ENCODE measurements around the gene DNAH6.
"Not testable (repeated sequence)": the region's sequence is repeated elsewhere in the genome, so short reads cannot be mapped to it uniquely, and the experiment has no call there.

DNAH6 gene

GRCh38 chr2:84550916-84551315, 34.6 kb downstream of the DNAH6 start:
- Histone ChIP-seq H3K4me3 (replicated peaks; ENCODE audit: low read depth, low read length) (no peak overlapping the region), H3K36me3 (ENCODE audit: control insufficient read depth, insufficient read depth, low read length) (no peaks in the 10 kb centered on the region), H3K27me3 (replicated peaks; ENCODE audit: control insufficient read depth, insufficient read depth, low read length) (no peaks in the 10 kb centered on the region; the same call in 1 of the 2 replicates)
- DNase-seq (ENCODE audit: extremely low read depth, insufficient read length), result no peak
- TF ChIP-seq CTCF (IDR thresholded peaks at IDR 0.05; ENCODE audit: insufficient read depth, low read length, poor library complexity, severe bottlenecking), result no peak

GRCh38 chr2:84551526-84551925, 35.2 kb downstream of the DNAH6 start:
- H3K36me3 ChIP-seq (ENCODE audit: control insufficient read depth, insufficient read depth, low read length); DNase-seq (ENCODE audit: extremely low read depth, insufficient read length); H3K4me3 ChIP-seq (replicated peaks; ENCODE audit: low read depth, low read length); H3K27me3 ChIP-seq (replicated peaks; ENCODE audit: control insufficient read depth, insufficient read depth, low read length): not testable (repeated sequence)

- no peaks in the 10 kb centered on the region; the same call in 1 of the 2 replicates for H3K27me3 ChIP-seq (replicated peaks; ENCODE audit: control insufficient read depth, insufficient read depth, low read length)
- no peak for DNase-seq (ENCODE audit: extremely low read depth, insufficient read length)
- H3K4me3 ChIP-seq (replicated peaks; ENCODE audit: low read depth, low read length), result no peak overlapping the region
- no peaks in the 10 kb centered on the region for H3K36me3 ChIP-seq (ENCODE audit: control insufficient read depth, insufficient read depth, low read length)
- TF ChIP-seq CTCF (IDR thresholded peaks at IDR 0.05; ENCODE audit: insufficient read depth, low read length, poor library complexity, severe bottlenecking), result no peak
These were observed 39.9 kb downstream of the DNAH6 start for GRCh38 chr2:84556190-84556589.

GRCh38 chr2:84559838-84560237, 43.5 kb downstream of the DNAH6 start:
- no peak for TF ChIP-seq CTCF (IDR thresholded peaks at IDR 0.05; ENCODE audit: insufficient read depth, low read length, poor library complexity, severe bottlenecking)
- H3K4me3 ChIP-seq (replicated peaks; ENCODE audit: low read depth, low read length), result no peak overlapping the region
- H3K27me3 ChIP-seq (replicated peaks; ENCODE audit: control insufficient read depth, insufficient read depth, low read length), result no peaks in the 10 kb centered on the region
- DNase-seq (ENCODE audit: extremely low read depth, insufficient read length), result no peak
- H3K36me3 ChIP-seq (ENCODE audit: control insufficient read depth, insufficient read depth, low read length), result no peaks in the 10 kb centered on the region

GRCh38 chr2:84579661-84580060, 63.4 kb downstream of the DNAH6 start:
- TF ChIP-seq CTCF (IDR thresholded peaks at IDR 0.05; ENCODE audit: insufficient read depth, low read length, poor library complexity, severe bottlenecking), result no peak
- DNase-seq (ENCODE audit: extremely low read depth, insufficient read length), result no peak
- Histone ChIP-seq H3K27me3 (replicated peaks; ENCODE audit: control insufficient read depth, insufficient read depth, low read length) (no peaks in the 10 kb centered on the region), H3K4me3 (replicated peaks; ENCODE audit: low read depth, low read length) (no peak overlapping the region), H3K36me3 (ENCODE audit: control insufficient read depth, insufficient read depth, low read length) (no peaks in the 10 kb centered on the region)

- DNase-seq (ENCODE audit: extremely low read depth, insufficient read length), result no peak
- no peak for TF ChIP-seq CTCF (IDR thresholded peaks at IDR 0.05; ENCODE audit: insufficient read depth, low read length, poor library complexity, severe bottlenecking)
- no peaks in the 10 kb centered on the region for H3K36me3 ChIP-seq (ENCODE audit: control insufficient read depth, insufficient read depth, low read length)
- H3K4me3 ChIP-seq (replicated peaks; ENCODE audit: low read depth, low read length), result no peak overlapping the region
- no peaks in the 10 kb centered on the region for H3K27me3 ChIP-seq (replicated peaks; ENCODE audit: control insufficient read depth, insufficient read depth, low read length)
These were observed 87.6 kb downstream of the DNAH6 start for GRCh38 chr2:84603911-84604310.

Measured in GM06990 (cell line).